Stimulated activated CD8-positive, alpha-beta memory T cell treated with anti-CD3 and anti-CD28 coated beads, Interleukin-15, amount 100 ng/mL, for 24 hours (primary cell): ENCODE results near the gene SPATA16.

Experiments
- DNase-seq: peaks from one replicate; pipeline ENCODE4 v3.0.0-alpha.2; 2020; ENCODE audit warnings: low read depth

SPATA16 gene

GRCh38 chr3:172951511-172951910 is 189.5 kb downstream of the SPATA16 start:
- DNase-seq: no peak

GRCh38 chr3:172946061-172946460 is 195.0 kb downstream of the SPATA16 start:
- DNase-seq: no peak

GRCh38 chr3:172939651-172940293 is 201.3 kb downstream of the SPATA16 start:
- DNase-seq: no peak

- no peak for DNase-seq
These were observed 202.2 kb downstream of the SPATA16 start for GRCh38 chr3:172938788-172939187.

GRCh38 chr3:172931746-172932285 is 209.2 kb downstream of the SPATA16 start:
- no peak for DNase-seq

GRCh38 chr3:172929451-172929850 is 211.6 kb downstream of the SPATA16 start:
- DNase-seq: no peak

GRCh38 chr3:172924546-172924945 is 216.5 kb downstream of the SPATA16 start:
- no peak for DNase-seq

- DNase-seq: no peak
These were observed 221.7 kb downstream of the SPATA16 start for GRCh38 chr3:172919297-172919683.

GRCh38 chr3:172918568-172919296 is 222.3 kb downstream of the SPATA16 start:
- DNase-seq: no peak

- no peak for DNase-seq
These were observed 222.9 kb downstream of the SPATA16 start for GRCh38 chr3:172918165-172918564.

GRCh38 chr3:172915911-172916514 is 225.0 kb downstream of the SPATA16 start:
- no peak for DNase-seq

- DNase-seq: no peak
These were observed 226.2 kb downstream of the SPATA16 start for GRCh38 chr3:172914854-172915253.

- DNase-seq: no peak
These were observed 227.0 kb downstream of the SPATA16 start for GRCh38 chr3:172913911-172914655.

- DNase-seq: no peak
These were observed 229.9 kb downstream of the SPATA16 start for GRCh38 chr3:172911142-172911541.

- DNase-seq: no peak
These were observed 232.2 kb downstream of the SPATA16 start for GRCh38 chr3:172908771-172909270.

- no peak for DNase-seq
These were observed 235.6 kb downstream of the SPATA16 start for GRCh38 chr3:172905451-172905850.

GRCh38 chr3:172904711-172905373 is 236.2 kb downstream of the SPATA16 start:
- DNase-seq: no peak

GRCh38 chr3:172903642-172904320 is 237.3 kb downstream of the SPATA16 start:
- DNase-seq: no peak

- DNase-seq: no peak
These were observed 248.9 kb downstream of the SPATA16 start for GRCh38 chr3:172892158-172892557.

GRCh38 chr3:172885704-172886103 is 255.3 kb downstream of the SPATA16 start:
- no peak for DNase-seq

- no peak for DNase-seq
These were observed 258.5 kb downstream of the SPATA16 start for GRCh38 chr3:172882563-172882962.
